ENCODE results near the gene MYO18B.
"Not testable (repeated sequence)": the region's sequence is repeated elsewhere in the genome, so short reads cannot be mapped to it uniquely, and the experiment has no call there.

The MYO18B gene

GRCh38 chr22:25702571-25703167 lies 39.3 kb upstream of the MYO18B start:
- no peak overlapping the region for H3K4me3 ChIP-seq (ENCODE audit: low read depth, low read length)
- TF ChIP-seq, protein P1, sequence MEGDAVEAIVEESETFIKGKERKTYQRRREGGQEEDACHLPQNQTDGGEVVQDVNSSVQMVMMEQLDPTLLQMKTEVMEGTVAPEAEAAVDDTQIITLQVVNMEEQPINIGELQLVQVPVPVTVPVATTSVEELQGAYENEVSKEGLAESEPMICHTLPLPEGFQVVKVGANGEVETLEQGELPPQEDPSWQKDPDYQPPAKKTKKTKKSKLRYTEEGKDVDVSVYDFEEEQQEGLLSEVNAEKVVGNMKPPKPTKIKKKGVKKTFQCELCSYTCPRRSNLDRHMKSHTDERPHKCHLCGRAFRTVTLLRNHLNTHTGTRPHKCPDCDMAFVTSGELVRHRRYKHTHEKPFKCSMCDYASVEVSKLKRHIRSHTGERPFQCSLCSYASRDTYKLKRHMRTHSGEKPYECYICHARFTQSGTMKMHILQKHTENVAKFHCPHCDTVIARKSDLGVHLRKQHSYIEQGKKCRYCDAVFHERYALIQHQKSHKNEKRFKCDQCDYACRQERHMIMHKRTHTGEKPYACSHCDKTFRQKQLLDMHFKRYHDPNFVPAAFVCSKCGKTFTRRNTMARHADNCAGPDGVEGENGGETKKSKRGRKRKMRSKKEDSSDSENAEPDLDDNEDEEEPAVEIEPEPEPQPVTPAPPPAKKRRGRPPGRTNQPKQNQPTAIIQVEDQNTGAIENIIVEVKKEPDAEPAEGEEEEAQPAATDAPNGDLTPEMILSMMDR (IDR thresholded peaks at IDR 0.05; ENCODE audit: low read depth, low read length): no peak

GRCh38 chr22:25704701-25705100 lies 37.3 kb upstream of the MYO18B start:
- H3K4me3 ChIP-seq (ENCODE audit: low read depth, low read length): no peak overlapping the region
- TF ChIP-seq, protein P1 (IDR thresholded peaks at IDR 0.05; ENCODE audit: low read depth, low read length): no peak

GRCh38 chr22:25706197-25706596 lies 35.8 kb upstream of the MYO18B start:
- TF ChIP-seq, protein P1 (IDR thresholded peaks at IDR 0.05; ENCODE audit: low read depth, low read length): no peak
- H3K4me3 ChIP-seq (ENCODE audit: low read depth, low read length): no peak overlapping the region

DNA sequence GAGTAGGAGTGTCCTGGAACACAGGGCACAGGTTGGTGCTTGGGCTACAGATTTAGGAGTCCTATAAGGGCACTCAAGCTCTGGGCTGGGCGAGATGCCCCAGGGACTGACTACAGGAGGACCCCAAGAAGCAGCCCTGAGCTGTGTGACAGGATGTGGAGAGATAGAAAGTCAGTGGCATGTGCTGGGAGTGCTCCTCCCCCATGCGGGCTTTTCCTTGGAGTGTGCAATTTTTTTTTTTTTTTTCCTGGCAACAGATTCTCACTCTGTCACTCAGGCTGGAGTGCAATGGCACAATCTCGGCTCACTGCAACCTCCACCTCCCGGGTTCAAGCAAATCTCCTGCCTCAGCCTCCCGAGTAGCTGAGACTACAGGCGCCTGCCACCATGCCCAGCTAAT lies 33.6 kb upstream of the MYO18B start:
- not testable (repeated sequence) for H3K4me3 ChIP-seq (ENCODE audit: low read depth, low read length)

- H3K4me3 ChIP-seq (ENCODE audit: low read depth, low read length): no peak overlapping the region
These were observed 32.2 kb upstream of the MYO18B start for GRCh38 chr22:25709758-25710157.

DNA sequence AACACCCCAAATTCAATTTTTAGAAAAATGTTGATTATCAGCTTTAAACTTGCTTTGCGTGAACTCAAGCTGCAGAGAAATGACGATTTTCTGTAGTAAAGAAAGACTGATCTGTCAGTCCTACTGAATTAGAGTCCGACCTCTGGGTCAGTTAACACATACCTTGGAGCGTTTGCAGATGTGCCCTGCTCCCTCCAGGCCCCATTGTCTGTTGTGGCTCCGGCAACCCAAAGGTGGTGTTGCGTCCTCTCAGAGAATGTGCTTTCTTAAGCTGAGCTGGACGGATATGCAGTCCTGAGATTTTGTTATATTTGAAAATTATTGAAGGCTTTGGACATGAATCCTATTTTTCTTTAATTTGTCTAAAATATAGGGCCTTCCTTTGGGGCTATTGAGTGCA lies 31.5 kb upstream of the MYO18B start:
- H3K4me3 ChIP-seq (ENCODE audit: low read depth, low read length): no peak overlapping the region
- TF ChIP-seq, protein P1 (IDR thresholded peaks at IDR 0.05; ENCODE audit: low read depth, low read length): no peak

More at GRCh38 chr22:25709758-25710157, 32.2 kb upstream of the MYO18B start:
- TF ChIP-seq, protein P1 (IDR thresholded peaks at IDR 0.05; ENCODE audit: low read depth, low read length): no peak

- TF ChIP-seq, protein P1 (IDR thresholded peaks at IDR 0.05; ENCODE audit: low read depth, low read length): no peak
- H3K4me3 ChIP-seq (ENCODE audit: low read depth, low read length): no peak overlapping the region
These were observed 30.5 kb upstream of the MYO18B start for GRCh38 chr22:25711491-25711890.

Measured in WI38 (cell line).